Type B pancreatic cell (in vitro differentiated cells): ENCODE results near the gene HSH2D. TPM values are rescaled to one million over a fixed set of nuclear protein-coding genes. Genes with fewer than 3 reads are reported as not detected.

ENCODE experiments used
- DNase-seq: peaks from one replicate; pipeline ENCODE4 v3.0.0; 2021; ENCODE audit warnings: mixed read lengths; ENCODE audit not compliant: unreplicated experiment; ENCODE audit errors: extremely low spot score
- H3K27ac Mint-ChIP-seq: 2 replicates; pipeline ENCODE4 v1.8.0; 2021; ENCODE audit warnings: mild to moderate bottlenecking, mixed read lengths
- H3K27me3 Mint-ChIP-seq: 2 replicates; pipeline ENCODE4 v1.8.0; 2021; ENCODE audit warnings: mixed read lengths
- H3K36me3 Mint-ChIP-seq: 2 replicates; pipeline ENCODE4 v1.8.0; 2021; ENCODE audit warnings: mixed read lengths
- H3K4me1 Mint-ChIP-seq: one replicate; pipeline ENCODE4 v1.8.0; 2021; ENCODE audit warnings: mixed read lengths; ENCODE audit not compliant: unreplicated experiment
- H3K4me3 Mint-ChIP-seq: 2 replicates; pipeline ENCODE4 v1.8.0; 2021; ENCODE audit warnings: mild to moderate bottlenecking, mixed read lengths
- H3K9me3 Mint-ChIP-seq: 2 replicates; pipeline ENCODE4 v1.8.0; 2021; ENCODE audit warnings: mixed read lengths
- CTCF ChIP-seq: fragments of 200-600 bp; sonication (generic); conservative IDR thresholded peaks from 2 replicates; pipeline ENCODE4 v1.5.0; 2021; ENCODE audit warnings: antibody characterized with exemption, mild to moderate bottlenecking
- total RNA-seq: library from RNA; stranded (reverse); gene quantifications from 2 replicates; pipeline ENCODE4 v1.2.1, GENCODE V29; 2021; ENCODE audit warnings: low replicate concordance

Gene HSH2D
- total RNA-seq, 1 donor from 2014 or later: 0.68 TPM

- DNase-seq: no peak
- Mint-ChIP-seq H3K27ac (no peak overlapping the region), H3K36me3 (no peaks in the 10 kb centered on the region), H3K27me3 (no peaks in the 10 kb centered on the region), H3K9me3 (no peaks in the 10 kb centered on the region), H3K4me1 (no peaks in the 10 kb centered on the region), H3K4me3 (no peak overlapping the region)
- no peak for TF ChIP-seq CTCF
These were observed 17.6 kb downstream of the HSH2D start for GRCh38 chr19:16160943-16161560.

DNA sequence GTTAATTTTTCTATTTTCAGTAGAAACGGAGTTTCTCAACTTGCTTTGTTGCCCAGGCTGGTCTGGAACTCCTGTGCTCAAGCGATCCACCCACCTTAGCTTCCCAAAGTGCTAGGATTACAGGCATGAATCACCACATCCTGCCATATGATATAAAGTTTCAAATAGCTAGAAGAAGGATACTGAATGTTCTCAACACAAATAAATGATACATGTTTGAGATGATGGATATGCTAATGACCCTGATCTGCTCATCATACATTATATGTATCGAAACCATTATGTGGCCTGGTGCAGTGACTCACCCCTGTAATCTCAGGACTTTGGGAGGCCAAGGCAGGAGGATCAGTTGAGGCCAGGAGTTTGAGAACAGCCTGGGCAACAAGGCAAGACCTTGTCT lies 18.4 kb downstream of the HSH2D start:
- H3K27ac Mint-ChIP-seq: no peak overlapping the region
- no peaks in the 10 kb centered on the region for H3K36me3 Mint-ChIP-seq
- no peaks in the 10 kb centered on the region for H3K27me3 Mint-ChIP-seq
- DNase-seq: no peak
- no peak for TF ChIP-seq CTCF
- no peaks in the 10 kb centered on the region for H3K4me1 Mint-ChIP-seq
- no peak overlapping the region for H3K4me3 Mint-ChIP-seq
- H3K9me3 Mint-ChIP-seq: no peaks in the 10 kb centered on the region

GRCh38 chr19:16164222-16164890 lies 20.9 kb downstream of the HSH2D start:
- H3K9me3 Mint-ChIP-seq: no peaks in the 10 kb centered on the region
- TF ChIP-seq CTCF: no peak
- H3K4me1 Mint-ChIP-seq: no peaks in the 10 kb centered on the region

DNA sequence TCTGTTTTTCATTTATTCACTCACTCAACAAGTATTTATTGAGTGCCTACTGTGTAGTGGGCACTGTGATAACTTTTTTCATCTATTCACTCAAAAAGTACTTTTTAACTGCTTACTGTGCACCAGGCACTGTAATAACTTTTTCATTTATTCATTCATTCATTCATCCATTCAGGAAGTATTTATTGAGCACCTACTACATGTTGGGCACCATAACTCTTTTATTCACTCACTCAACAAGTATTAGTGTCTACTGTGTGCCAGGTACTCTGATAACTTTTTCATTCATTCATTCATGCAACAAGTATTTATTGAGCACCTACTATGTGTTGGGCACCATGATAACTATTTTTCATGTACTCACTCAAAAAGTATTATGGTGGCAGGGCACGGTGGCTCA lies 22.9 kb downstream of the HSH2D start:
- Mint-ChIP-seq H3K4me1 (no peaks in the 10 kb centered on the region), H3K9me3 (no peaks in the 10 kb centered on the region), H3K27ac (no peak overlapping the region), H3K36me3 (no peaks in the 10 kb centered on the region), H3K4me3 (no peak overlapping the region), H3K27me3 (no peaks in the 10 kb centered on the region)
- DNase-seq: no peak
- no peak for TF ChIP-seq CTCF

More at GRCh38 chr19:16164222-16164890, 20.9 kb downstream of the HSH2D start:
- no peaks in the 10 kb centered on the region for H3K36me3 Mint-ChIP-seq
- DNase-seq: no peak
- H3K27ac Mint-ChIP-seq: no peak overlapping the region
- no peaks in the 10 kb centered on the region for H3K27me3 Mint-ChIP-seq
- H3K4me3 Mint-ChIP-seq: no peak overlapping the region

DNA sequence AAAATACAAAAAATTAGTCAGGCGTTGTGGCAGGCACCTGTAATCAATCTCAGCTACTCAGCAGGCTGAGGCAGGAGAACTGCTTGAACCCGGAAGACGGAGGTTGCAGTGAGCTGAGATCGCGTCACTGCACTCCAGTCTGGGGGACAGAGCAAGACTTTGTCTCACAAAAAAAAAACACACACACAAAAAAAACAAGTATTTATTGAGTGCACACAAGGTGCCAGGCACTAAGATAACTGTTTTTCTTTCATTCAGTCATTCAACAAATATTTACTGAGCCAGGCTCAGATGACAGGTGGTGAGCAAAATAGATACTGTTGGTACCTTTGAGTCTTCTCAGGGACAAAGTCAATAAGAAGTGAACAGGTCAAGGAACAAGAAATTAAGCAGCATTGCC lies 23.6 kb downstream of the HSH2D start:
- H3K27ac Mint-ChIP-seq: no peak overlapping the region

More for the DNA sequence above, 23.6 kb downstream of the HSH2D start:
- DNase-seq: no peak
- no peak for TF ChIP-seq CTCF
- H3K4me1 Mint-ChIP-seq: no peaks in the 10 kb centered on the region
- H3K36me3 Mint-ChIP-seq: no peaks in the 10 kb centered on the region
- no peak overlapping the region for H3K4me3 Mint-ChIP-seq
- H3K9me3 Mint-ChIP-seq: no peaks in the 10 kb centered on the region
- H3K27me3 Mint-ChIP-seq: no peaks in the 10 kb centered on the region
